Glomerular visceral epithelial cell (primary cell): Measurements from ENCODE around the gene CALU.

ENCODE experiments used
- DNase-seq: peaks from one replicate; pipeline ENCODE4 v3.0.0-alpha.2; 2016; ENCODE audit errors: extremely low spot score

The CALU gene

DNA sequence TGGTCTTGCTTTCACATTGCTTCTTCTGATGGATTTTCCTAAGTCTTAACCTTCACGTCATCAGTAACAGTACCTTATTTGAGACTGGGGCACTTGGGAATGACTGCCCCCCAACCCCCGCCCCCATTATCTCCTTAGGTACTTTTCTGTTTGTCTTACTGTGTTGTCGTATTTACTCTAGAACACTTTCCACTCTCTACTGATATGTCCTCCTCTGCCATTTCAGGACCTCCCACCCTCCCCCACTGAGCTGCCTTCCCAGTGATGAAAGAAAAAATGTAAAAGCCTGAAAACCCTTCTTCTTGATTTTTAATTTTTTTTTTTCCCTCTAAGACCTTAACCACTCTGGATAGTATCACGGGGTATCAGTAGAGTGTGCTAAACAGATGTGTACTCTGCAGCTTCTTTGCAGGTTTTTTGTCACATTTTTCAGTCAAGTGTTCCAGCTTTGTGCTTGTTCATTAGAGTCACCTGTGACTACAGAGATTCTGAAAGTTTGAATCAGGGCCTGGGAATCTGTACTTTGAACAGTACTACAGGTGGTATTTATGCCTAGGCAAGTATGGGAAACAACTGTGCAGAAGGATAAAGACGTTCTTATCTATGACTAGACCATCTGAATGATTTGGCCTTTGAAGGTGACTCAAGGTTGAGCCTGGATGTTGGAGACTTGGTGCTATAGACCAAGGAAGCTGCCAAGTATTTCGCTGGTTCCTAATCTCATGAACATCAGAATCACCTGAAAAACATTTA, 8.3 kb downstream of the CALU start:
- DNase-seq = no peak

DNA sequence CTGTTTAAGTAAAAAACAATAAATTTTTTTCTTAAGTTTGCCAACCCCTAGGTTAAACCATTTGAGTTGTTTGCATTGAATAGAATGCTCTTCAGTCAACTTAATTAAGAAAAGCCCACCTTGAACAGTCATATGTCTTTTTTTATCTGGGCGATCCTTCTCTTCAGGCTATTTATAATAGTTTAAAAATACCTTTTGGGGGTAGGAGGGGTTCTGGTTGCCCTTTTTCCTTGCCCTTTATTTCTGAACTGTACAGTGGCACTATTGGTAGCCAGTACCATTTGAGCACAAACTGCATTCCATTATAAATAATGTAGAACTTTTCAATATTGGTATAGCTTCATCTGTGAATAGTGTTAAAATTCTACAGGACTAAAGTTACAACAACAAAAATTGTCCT, 13.1 kb downstream of the CALU start:
- DNase-seq = no peak

DNA sequence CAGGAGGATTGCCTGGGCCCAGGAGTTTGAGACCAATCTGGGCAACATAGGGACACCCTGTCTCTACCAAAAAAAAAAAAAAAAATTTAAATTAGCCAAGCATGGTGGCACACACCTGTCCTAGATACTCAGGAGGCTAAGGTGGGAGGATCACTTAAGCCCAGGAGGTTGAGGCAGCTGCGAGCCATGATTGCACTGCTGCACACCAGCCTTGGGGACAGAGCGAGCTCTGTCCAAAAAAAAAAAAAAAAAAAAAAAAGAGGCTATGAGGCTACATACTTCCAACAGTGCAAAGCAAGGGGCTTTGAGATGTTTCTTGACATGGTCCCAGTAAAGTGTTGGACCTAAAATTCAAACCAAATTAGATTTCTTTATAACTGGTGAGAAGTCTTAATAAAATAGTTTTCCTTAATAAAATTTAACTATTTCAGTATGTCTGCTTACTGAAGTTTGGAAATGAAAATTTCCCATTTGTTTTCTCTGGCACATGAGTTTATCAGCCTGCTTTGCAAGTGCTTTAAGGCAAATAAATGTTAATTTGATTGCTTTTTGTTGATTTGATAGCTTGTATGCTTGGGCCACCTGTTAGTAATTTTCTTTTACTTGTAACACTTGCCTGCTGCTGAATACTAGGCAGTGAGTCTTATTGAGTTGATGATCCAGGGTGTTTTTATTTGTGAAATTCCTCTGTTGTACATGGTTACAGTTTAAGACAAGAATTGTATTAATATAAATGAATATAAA, 16.1 kb downstream of the CALU start:
- DNase-seq = no peak

DNA sequence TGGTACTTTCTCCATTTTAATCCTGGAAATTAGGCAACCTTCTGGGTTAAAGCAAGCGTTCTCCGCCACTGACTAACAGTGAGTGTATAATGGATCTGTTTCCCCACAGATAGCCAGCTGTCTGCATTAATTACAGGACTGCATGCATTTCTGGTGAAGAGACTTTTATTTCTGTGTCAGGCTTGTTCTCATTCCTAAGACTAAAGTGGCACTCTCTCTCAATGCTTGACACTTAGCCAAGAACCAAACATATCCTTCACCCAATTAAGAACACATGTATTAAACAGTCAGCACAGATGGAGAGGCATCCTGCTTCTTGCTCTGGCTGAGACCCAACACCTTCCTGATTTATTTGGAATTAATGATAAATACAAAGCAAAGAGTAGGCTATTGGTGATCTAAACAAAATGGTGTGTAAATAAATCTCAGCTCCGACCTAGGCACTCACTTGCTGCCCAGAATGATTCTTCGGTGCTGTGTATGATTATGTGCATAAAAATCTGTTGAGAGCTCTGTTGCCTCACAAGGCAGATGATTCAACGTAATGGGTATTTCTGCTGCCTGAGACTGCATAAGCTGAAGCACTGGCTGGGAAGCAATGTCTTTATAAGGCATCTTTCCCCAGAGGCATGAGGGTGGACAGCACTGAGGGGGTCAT, 16.8 kb downstream of the CALU start:
- DNase-seq = no peak

DNA sequence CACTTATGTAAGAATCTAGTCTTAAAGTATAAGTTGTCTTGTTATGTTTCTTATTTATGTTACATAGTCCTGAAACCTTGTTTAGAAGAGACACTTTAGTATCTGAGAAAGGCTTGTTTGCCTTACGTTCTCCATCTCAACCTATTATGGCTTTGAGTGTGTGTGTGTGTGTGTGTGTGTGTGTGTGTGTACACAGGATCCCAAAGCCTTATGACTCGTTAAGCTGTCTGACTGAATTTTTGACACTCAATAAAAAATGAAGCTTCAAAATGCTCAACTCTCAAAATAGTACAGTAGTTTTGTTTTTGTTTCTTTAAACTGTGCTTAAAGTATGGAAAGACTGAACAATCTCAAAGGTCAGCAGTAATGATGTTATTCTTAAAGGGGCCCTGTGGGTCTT, 18.0 kb downstream of the CALU start:
- DNase-seq = no peak

DNA sequence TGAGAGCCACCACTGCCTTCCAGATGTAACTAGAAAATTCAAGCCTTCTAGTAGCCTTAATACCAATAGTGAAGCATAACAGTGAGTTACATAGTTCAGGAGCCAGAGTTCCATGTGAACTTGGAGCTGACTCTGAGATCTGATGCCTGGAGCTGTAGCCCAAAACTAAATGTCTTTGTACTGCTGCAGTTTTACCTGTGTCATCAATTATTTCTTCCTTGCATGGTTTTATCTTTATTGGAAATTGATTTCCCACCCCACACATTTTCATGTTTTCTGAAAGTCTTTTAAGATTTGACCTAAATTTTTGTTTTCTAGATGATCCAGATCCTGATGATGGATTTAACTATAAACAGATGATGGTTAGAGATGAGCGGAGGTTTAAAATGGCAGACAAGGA, 19.4 kb downstream of the CALU start:
- no peak for DNase-seq

DNA sequence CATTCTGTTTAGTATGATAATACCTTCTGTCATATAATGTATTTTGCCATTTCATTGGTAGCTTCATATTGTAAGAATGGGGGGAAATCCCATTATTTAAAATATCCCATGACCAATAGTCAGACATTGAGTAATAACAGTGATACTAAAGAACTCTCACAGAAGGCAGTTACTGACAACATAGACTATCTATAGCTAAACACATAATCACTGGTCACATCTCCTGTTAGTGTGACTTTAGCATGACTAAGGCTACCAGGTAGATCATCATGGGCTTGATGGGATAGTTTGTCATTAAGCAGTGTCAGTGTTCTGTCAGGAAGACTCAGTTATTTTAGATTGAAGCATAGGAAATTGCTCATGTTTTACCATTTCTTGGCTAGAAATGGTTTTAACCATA, 20.1 kb downstream of the CALU start:
- no peak for DNase-seq

DNA sequence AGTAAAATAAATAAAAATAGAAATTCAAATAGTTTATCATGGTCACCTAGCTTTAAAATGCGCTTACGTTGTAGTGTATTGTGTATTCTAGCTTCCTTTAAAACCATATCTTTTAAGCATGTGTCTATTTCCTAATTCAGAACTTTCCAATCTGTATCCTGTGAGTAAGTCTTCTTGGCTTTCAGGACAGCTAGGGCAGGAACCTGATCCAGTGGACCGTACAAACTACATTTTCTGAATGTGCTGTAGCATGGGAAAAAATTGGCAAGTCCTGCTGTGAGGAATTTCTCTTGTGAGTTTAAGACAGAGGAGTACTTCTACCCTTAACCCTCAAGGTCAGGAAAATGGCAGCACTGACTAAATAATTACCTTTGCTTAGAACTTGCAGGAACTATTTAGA, 24.4 kb downstream of the CALU start:
- DNase-seq = no peak

DNA sequence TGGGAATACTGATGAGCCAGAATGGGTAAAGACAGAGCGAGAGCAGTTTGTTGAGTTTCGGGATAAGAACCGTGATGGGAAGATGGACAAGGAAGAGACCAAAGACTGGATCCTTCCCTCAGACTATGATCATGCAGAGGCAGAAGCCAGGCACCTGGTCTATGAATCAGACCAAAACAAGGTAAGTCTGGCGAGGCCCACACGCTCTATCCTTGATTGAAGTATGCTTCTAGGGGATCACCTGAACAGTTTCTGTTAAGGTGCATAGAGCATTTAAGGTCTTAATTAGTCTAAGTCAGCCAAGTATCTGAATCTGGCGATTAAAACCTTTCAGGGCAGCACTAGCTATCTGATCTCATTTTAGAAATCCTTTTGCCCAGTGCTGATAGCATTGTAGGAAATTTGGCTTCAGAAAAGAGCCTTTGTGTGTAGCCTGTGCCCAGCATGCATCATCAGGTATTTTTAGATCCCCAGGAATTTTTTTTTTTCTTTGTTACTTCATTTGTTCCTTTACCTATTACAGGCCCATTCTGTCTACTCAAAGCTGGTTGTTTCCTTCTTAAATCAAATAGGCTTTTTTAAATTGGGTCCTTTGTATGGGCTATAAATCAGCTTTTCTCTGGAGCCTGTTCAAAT, 28.4 kb downstream of the CALU start:
- DNase-seq = no peak

DNA sequence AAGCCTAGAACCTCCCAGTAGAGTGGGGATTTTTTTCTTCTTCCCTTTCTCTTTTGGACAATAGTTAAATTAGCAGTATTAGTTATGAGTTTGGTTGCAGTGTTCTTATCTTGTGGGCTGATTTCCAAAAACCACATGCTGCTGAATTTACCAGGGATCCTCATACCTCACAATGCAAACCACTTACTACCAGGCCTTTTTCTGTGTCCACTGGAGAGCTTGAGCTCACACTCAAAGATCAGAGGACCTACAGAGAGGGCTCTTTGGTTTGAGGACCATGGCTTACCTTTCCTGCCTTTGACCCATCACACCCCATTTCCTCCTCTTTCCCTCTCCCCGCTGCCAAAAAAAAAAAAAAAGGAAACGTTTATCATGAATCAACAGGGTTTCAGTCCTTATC, 31.1 kb downstream of the CALU start:
- DNase-seq = no peak

DNA sequence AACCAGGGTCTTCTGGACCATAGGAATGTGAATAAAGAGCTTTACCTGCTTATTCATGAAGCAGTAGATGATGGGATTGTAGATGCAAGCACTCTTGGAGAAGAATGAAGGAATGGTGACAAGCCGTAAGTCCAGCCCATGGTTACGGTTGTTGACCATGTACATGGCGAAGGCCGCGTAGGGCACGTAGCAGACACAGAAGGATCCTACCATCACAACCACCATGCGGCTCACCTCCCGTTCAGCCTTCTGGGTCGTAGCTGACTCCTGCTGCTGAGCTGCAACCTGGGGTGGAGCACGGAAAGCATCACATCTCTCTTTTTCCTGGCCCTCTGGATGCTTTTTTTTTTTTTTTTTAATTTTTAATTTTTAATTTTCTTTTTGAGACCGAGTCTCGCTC, 34.4 kb downstream of the CALU start:
- no peak for DNase-seq

DNA sequence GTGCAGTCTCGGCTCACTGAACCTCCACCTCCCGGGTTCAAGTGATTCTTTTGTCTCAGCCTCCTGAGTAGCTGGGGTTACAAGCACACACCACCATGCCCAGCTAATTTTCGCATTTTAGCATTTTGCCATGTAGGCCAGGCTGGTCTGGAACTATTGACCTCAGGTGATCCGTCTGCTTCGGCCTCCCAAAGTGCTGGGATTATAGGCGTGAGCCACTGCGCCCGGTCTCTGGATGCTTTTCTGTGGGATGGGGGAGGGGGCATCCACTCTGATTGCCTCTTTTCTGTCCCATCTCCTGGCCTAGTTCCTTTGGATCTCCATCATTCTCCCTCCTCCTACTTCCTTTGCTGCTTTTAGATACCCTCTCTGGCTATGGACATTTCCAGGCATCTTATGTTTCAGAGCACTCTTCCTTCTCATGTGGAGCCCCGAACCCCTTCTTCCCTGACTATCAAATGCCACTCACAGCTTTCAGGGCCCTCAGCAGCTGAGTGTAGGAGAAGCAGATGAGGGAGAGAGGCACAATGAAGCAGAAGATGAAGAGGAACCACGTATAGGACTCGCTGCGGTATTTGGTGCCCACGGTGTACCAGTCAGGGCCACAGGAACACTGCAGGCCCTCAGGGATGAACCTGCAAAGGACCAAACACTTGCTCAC, 35.0 kb downstream of the CALU start:
- no peak for DNase-seq

DNA sequence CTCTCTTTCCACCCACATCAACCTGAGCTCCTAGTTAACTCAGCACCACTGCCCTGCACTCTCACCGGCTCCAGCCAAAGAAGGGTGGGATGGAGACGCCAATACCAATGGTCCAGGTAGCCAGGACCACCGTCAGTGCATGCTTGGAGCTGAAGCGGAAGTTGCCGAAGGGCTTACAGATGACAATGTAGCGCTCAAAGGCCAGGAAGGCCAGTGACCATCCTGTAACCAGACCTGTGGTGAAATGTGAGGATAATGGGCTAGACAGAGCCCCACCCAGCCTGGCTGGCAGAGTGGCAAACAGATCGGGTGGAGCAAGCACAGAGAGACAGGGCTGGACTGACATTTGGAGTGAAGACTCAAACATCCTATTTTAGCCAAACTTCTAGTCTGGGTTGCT, 35.8 kb downstream of the CALU start:
- no peak for DNase-seq

DNA sequence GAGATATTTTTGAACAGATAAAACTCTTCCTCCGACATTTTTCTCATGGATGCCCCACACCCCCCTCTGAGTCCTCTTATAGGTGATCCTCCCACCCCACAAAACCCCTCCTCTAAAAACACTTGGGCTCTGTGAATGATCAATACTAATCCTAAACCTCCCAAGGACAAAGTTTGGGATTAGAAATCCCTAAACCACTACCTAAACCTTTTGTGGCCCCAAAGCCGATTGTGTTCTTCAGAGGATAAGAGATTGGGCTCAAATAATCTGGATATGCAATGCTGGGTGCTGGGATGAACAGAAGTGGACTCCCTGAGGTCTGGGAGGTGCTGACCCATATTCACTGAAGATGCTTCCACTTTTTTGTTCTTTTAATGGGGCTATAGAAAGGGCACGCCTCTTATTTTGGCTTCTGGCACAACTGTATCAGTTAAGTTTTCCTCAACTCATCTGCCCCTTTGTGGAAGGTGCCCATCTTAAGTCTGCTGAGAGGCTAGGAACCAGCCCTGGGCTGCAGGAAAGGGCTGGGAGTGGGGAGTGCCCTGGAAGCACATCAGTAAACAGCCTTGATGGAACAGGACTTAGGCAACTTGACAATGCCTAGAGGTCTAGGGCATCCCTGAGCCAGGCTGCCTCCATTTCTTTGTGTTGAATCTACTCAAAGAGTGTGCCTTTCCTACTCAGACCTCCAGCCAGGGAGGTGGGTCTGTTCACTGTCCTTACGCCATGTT, 36.8 kb downstream of the CALU start, which contains the start of gene OPN1SW:
Gene OPN1SW, minus strand, starts transcription at position 51 of the 731 bp plus-strand sequence. Its CDS starts 13 bp downstream, at position 38.
- no peak for DNase-seq

DNA sequence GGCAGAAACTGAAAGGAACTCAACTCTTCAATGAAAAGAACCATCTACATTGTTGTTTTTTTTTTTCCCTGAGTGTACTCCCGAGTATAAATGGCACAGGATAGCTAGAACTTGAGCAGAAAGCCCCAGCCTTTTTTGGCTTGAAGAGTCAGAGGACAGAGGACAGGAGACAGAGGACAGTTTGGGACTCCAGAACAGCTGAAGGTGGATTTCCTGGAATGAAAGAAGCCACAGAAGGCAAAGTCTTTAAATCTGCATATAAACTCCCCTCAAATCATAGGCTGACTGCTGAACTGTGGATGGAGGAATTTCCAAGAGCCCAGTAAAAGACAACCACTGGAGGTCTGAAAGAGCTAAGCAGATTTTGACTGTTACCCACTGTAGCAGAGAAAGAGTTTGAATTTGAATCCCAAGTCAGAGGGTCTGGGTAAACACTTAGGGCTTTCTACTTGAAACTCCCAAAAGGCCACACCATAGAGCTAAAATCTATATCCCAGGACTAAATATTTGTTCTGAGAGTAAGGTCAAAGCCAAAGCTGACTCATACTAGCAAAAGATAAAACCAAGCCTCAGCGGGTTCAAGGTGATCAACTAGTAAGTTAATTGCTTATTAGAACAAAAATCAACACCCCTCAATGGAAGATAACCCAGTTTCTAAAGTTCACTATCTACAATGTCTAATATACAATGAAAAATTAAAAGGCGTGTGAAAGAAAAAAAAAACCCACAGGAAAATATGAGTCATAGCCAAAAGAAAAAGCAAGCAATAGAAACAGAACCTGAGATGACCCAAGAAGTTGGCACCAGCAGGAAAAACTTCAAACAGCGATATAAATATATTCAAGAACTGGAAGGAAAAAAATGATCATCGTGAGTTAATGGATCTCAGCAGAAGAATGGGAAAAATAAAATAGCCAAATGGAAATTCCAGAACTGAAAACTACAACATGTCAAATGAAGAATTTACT, 38.3 kb downstream of the CALU start:
- no peak for DNase-seq

DNA sequence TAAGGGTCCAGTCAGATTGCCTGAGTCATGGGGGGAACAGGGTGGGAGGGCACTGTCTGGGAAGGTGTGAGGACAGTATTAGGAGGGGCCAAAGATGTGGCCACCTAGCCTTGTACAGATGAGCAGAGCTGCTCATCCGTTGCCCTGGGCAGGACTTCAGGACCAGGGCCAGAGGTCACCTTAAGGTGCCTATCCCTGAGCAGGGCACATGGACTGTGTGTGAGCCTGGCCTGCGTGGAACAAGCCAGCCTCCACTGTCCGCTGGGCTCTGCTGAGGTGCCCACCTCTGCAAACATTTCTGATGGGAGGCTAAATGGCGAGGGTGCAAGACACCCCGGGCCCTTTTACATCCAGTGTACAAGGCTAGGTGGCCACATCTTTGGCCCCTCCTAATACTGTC, 39.8 kb downstream of the CALU start:
- DNase-seq = no peak

DNA sequence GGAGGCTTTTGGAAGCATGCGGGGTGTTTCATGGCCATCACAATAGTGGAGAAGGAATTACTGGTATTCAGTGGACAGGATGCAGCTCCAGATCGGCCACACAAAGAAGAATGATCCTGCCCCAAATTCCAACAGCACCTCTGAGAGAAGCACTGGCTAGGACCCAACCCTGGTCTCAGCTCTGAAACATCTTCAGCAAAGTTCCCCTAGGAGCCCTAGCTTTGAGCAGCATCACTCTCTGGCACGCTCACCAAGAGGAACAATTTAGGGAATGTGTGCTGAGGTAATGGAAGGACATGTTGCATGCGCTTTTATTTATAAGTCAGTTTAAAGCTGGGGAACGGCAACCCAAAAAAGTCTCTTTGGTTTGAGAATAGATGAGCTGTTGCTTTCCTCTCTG, 42.0 kb downstream of the CALU start:
- no peak for DNase-seq

DNA sequence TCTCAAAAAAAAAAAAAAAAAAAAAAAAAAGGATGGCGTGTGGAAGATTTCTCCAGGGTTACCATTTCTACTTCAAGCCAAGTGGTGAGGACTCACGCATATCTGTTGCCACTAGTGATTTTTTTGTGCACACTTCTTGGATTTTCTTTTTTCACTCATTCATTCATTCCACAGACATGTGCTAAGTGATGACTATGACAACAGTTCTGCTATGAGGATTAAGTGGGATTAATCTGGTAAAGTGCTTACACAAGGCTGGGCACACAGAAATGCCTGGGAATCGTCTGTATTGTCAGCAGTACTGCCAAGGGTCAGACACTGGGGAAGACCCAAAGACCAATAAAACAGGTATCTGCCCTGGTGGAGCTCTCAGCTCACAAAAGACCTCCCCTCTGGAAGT, 42.7 kb downstream of the CALU start:
- DNase-seq = no peak

DNA sequence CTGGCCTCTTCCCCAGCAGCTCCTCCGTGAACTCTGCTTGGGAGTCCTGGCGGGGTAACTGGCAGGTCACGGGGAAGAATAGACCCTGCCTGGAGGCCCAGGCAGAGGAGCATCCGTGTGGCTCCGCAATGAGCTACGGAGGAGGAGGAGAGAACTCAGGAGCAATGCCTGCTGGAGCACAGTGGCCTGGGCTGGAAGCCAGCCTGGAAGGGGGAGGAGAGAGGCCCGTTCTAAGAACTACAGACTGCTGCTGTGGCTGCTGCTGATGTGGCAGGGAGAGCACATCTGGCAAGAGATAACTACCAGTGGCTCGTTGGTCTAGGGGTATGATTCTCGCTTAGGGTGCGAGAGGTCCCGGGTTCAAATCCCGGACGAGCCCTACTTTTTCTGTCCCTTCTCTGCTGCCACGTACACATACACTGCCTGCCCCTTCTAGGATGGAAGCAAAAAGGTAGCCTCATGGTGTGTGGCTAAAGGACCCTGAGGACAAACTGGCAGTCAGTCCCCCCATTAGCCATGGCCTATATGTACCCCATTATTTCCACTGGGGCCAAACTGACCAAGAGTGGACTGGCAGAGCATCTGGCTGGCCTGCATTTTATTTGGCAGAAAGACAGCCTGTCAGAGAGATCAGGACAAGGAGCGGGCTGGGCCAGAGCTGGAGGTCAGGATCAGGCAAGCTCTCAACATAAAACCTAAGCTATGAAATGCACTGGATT, 44.1 kb downstream of the CALU start:
- peak; percentile 31 for DNase-seq
